B cell (primary cell): ENCODE data around the gene WASF2. TPM values are rescaled to one million over a fixed set of nuclear protein-coding genes. Genes with fewer than 3 reads are reported as not detected.
"Not testable (repeated sequence)": the region's sequence is repeated elsewhere in the genome, so short reads cannot be mapped to it uniquely, and the experiment has no call there.

ENCODE experiments used
- ATAC-seq: fragments of 200-7000 bp; cut with Tn5 transposase; one replicate; pipeline ENCODE4 v1.10.0; 2021; ENCODE audit warnings: low read depth, mild to moderate bottlenecking, moderate number of reproducible peaks, moderate library complexity
- CTCF ChIA-PET: fragments of 350-600 bp; sonication (Branson Sonifier 250); formaldehyde crosslinking; loops from one replicate; lab custom pipeline; 2021; ENCODE audit warnings: antibody characterized with exemption, inconsistent platforms; lab: Charles Lee
- POLR2A ChIA-PET: fragments of 350-600 bp; sonication (Branson Sonifier 250); formaldehyde crosslinking; loops from one replicate; lab custom pipeline; 2021; ENCODE audit warnings: antibody characterized with exemption; lab: Charles Lee
- DNase-seq: peaks from one replicate; pipeline ENCODE4 v3.0.0; 2013
- H2AFZ ChIP-seq: 2 replicates; pipeline ENCODE4 v1.6.1; 2012; ENCODE audit warnings: mild to moderate bottlenecking, low read depth, low read length; ENCODE audit not compliant: insufficient read depth, poor library complexity, severe bottlenecking
- H3K27ac ChIP-seq, 2 donors: 1 replicate in 1 of 2; 2 replicates in 1 of 2; pipeline ENCODE4 v1.5.1; 2012 to 2013; ENCODE audit warnings: low read length in 2 of 2, mild to moderate bottlenecking in 2 of 2, moderate library complexity in 1 of 2
- H3K27me3 ChIP-seq, 4 experiments: fragments of 200-600 bp in 1 of 4; sonication (generic) in 1 of 4; replicated peaks in 1 of 4; 1 replicate in 2 of 4; 2 replicates in 2 of 4; pipeline versions ENCODE4 v1.6.1 to v1.7.0; 2013 to 2016; ENCODE audit warnings: low read length in 3 of 4, mild to moderate bottlenecking in 2 of 4, mixed read lengths in 1 of 4, moderate library complexity in 1 of 4; ENCODE audit not compliant: insufficient read depth in 4 of 4, control insufficient read depth in 3 of 4; ENCODE audit errors: control extremely low read depth in 1 of 4
- H3K36me3 ChIP-seq, 2 experiments: replicated peaks in 1 of 2; 1 replicate in 1 of 2; 2 replicates in 1 of 2; pipeline versions ENCODE4 v1.6.1 to v1.7.1; 2013; ENCODE audit warnings: low read length in 1 of 2; ENCODE audit not compliant: insufficient read depth in 2 of 2, control insufficient read depth in 1 of 2; ENCODE audit errors: control extremely low read depth in 1 of 2, extremely low read depth in 1 of 2
- H3K4me1 ChIP-seq, 2 donors: fragments of 200-600 bp in 1 of 2; sonication (generic) in 1 of 2; 1 replicate in 1 of 2; 2 replicates in 1 of 2; pipeline versions ENCODE4 v1.5.1 to v1.6.1; 2013 to 2017; ENCODE audit warnings: low read length in 2 of 2; ENCODE audit not compliant: control insufficient read depth in 2 of 2, insufficient read depth in 2 of 2
- H3K4me2 ChIP-seq: replicated peaks from 2 replicates; pipeline ENCODE3; 2012; ENCODE audit warnings: mild to moderate bottlenecking, low read depth, low read length; ENCODE audit not compliant: poor library complexity, severe bottlenecking
- H3K4me3 ChIP-seq, 5 experiments: fragments of 200-600 bp in 1 of 5; sonication (generic) in 1 of 5; 1 replicate in 3 of 5; 2 replicates in 2 of 5; pipeline versions ENCODE4 v1.5.1 to v1.7.0; 2011 to 2016; ENCODE audit warnings: low read length in 4 of 5, mild to moderate bottlenecking in 4 of 5, low read depth in 2 of 5, control low read depth in 1 of 5, moderate library complexity in 1 of 5; ENCODE audit not compliant: insufficient read depth in 1 of 5; ENCODE audit errors: control extremely low read depth in 1 of 5, extremely low read depth in 1 of 5
- H3K79me2 ChIP-seq: fragments of 200-600 bp; sonication (generic); one replicate; pipeline ENCODE4 v1.6.0; 2016; ENCODE audit warnings: low read length; ENCODE audit not compliant: control insufficient read depth, insufficient read depth
- H3K9ac ChIP-seq: fragments of 200-600 bp; sonication (generic); 2 replicates; pipeline ENCODE4 v1.6.1; 2017; ENCODE audit warnings: mild to moderate bottlenecking, low read length, moderate library complexity
- H3K9me3 ChIP-seq, 3 donors: one replicate each; pipeline versions ENCODE4 v1.6.1 to v1.7.1; 2013; ENCODE audit warnings: low read length in 2 of 3; ENCODE audit not compliant: control insufficient read depth in 2 of 3, insufficient read depth in 1 of 3; ENCODE audit errors: control extremely low read depth in 1 of 3
- H4K20me1 ChIP-seq: 2 replicates; pipeline ENCODE4 v1.6.0; 2012; ENCODE audit warnings: mild to moderate bottlenecking, low read length; ENCODE audit not compliant: insufficient read depth, control insufficient read depth, poor library complexity, severe bottlenecking
- H3K27ac Mint-ChIP-seq: one replicate; pipeline ENCODE4 v1.8.0; 2021; ENCODE audit warnings: mixed read lengths
- H3K27me3 Mint-ChIP-seq: one replicate; pipeline ENCODE4 v1.8.0; 2021; ENCODE audit warnings: mixed read lengths
- H3K4me1 Mint-ChIP-seq: one replicate; pipeline ENCODE4 v1.8.0; 2021; ENCODE audit warnings: mixed read lengths
- H3K4me3 Mint-ChIP-seq: one replicate; pipeline ENCODE4 v1.8.0; 2021; ENCODE audit warnings: mixed read lengths
- H3K9me3 Mint-ChIP-seq: one replicate; pipeline ENCODE4 v1.8.0; 2022; ENCODE audit warnings: mixed read lengths; ENCODE audit not compliant: insufficient read depth
- CTCF ChIP-seq: fragments of 200-600 bp; IDR thresholded peaks from one replicate; pipeline ENCODE4 v1.8.0; 2022; ENCODE audit warnings: antibody characterized with exemption, mild to moderate bottlenecking
- EZH2 ChIP-seq: IDR thresholded peaks from 2 replicates; pipeline ENCODE4 v1.6.1; 2012; ENCODE audit warnings: borderline replicate concordance, low read depth, mild to moderate bottlenecking, moderate library complexity, low read length; ENCODE audit not compliant: insufficient read depth, poor library complexity, severe bottlenecking
- WGBS: methylation state at CpG from one replicate; pipeline ENCODE4 v1.1.5; 2013; ENCODE audit warnings: missing lambda C conversion rate; ENCODE audit not compliant: insufficient coverage; 5-methylcytosine and 5-hydroxymethylcytosine counted together
- intact Hi-C: fragments of 100-400 bp; cut with micrococcal nuclease; formaldehyde crosslinking; loops from one replicate; pipeline ENCODE4 v1.10.0; 2022
- polyA plus RNA-seq: library from polyadenylated mRNA; depleted of rRNA; stranded (reverse); fragments of >200 nt; gene quantifications from 2 replicates; pipeline ENCODE4 v1.2.3, GENCODE V29; 2012
- total RNA-seq, 2 donors: library from RNA; stranded (reverse); fragments of 120-200 nt in 1 of 2; gene quantifications; 1 replicate in 1 of 2; 2 replicates in 1 of 2; pipeline versions ENCODE4 v1.2.3 to v1.2.4, GENCODE V29; 2013 to 2022

The WASF2 gene
- total and polyA plus RNA-seq, 2 donors (not counting 1 experiment from before 2014, with no cell fraction given), result 67.4 to 169 TPM

- Mint-ChIP-seq H3K27me3 (no peaks in the 10 kb centered on the region), H3K4me1 (peaks cover 43% of the 10 kb centered on the region), H3K9me3 (no peaks in the 10 kb centered on the region), H3K4me3 (peak overlapping the region; percentile 0), H3K27ac (peak overlapping the region; percentile 50)
- H3K27ac ChIP-seq, result peak overlapping the region in 1 of 2 donors; percentile 51
- H2AFZ ChIP-seq, result no peak overlapping the region
- no peak overlapping the region for H3K4me3 ChIP-seq
- POLR2A ChIA-PET, result no interaction called here
- CTCF ChIA-PET, result interaction anchor here (0.7 to 2.3 kb wide), 13 partner anchors 9 to 268 kb away, joined by 3 to 5 read pairs (median 3); no protein-coding TSS in a partner anchor
- ATAC-seq, result no peak
- H3K4me1 ChIP-seq, result peaks cover 9 to 20% of the 10 kb centered on the region in 2 donors
- no peak overlapping the region for H3K9ac ChIP-seq
- H3K27me3 ChIP-seq, result no peaks in the 10 kb centered on the region
- intact Hi-C loops, result no loop called here
- H3K36me3 ChIP-seq, result peaks cover 3 to 22% of the 10 kb centered on the region in 2 experiments
- H3K79me2 ChIP-seq, result peaks cover 99% of the 10 kb centered on the region
- DNase-seq, result no peak
- H3K9me3 ChIP-seq, result no peaks in the 10 kb centered on the region
- TF ChIP-seq CTCF (no peak), EZH2 (no peak)
- H4K20me1 ChIP-seq, result peaks cover 82% of the 10 kb centered on the region
- H3K4me2 ChIP-seq, result no peak overlapping the region
- 77% methylated on average over 3 of the region's 4 CpGs for WGBS
Measured at GRCh38 chr1:27464926-27465647, 24.9 kb downstream of the WASF2 start.

DNA sequence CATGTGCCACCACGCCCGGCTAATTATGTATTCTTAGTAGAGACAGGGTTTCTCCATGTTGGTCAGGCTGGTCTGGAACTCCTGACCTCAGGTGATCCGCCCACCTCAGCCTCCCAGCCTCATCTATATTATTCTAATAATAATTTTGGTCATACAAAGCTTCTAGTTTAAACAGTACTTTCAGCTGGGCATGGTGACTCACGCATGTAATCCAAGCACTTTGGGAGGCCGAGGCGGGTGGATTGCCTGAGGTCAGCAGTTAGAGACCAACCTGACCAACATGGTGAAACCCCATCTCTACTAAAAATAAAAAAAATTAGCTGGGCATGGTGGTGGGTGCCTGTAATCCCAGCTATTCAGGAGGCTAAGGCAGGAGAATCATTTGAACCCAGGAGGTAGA is 26.1 kb downstream of the WASF2 start:
- no CpG with 5 or more reads among the region's 6 CpGs for WGBS
- not testable (repeated sequence) for DNase-seq

DNA sequence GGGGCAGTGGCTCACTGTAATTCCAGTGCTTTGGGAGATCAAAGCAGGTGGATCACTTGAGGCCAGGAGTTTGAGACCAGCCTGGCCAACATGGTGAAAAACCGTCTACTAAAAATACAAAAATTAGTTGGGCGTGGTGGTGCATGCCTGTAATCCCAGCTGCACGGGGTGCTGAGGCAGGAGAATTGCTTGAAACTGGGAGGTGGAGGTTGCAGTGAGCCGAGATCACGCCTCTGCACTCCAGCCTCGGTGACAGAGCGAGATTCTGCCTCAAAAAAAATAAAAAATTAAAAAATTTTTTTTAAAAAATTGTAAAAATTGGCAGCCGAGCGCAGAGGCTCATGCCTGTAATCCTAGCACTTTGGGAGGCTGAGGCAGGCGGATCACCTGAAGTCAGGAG is 31.4 kb downstream of the WASF2 start:
- Histone ChIP-seq H3K36me3 (peaks cover 0 to 18% of the 10 kb centered on the region in 2 experiments), H3K4me1 (peaks cover 20 to 23% of the 10 kb centered on the region in 2 donors), H3K79me2 (peaks cover 98% of the 10 kb centered on the region), H4K20me1 (peaks cover 51% of the 10 kb centered on the region)
- H3K9me3 Mint-ChIP-seq, H3K4me3 ChIP-seq, H3K27me3 Mint-ChIP-seq, H3K4me2 ChIP-seq, H3K9me3 ChIP-seq, H3K27me3 ChIP-seq, H3K9ac ChIP-seq, DNase-seq, ATAC-seq, H3K27ac Mint-ChIP-seq, POLR2A ChIA-PET, intact Hi-C loops, H3K27ac ChIP-seq, H2AFZ ChIP-seq, H3K4me3 Mint-ChIP-seq: not testable (repeated sequence)
- CTCF ChIA-PET, result interaction anchor here (1.3 to 1.5 kb wide), 3 partner anchors 8 to 162 kb away, joined by 3 to 4 read pairs (median 3); no protein-coding TSS in a partner anchor
- WGBS, result 93% methylated on average over 2 of the region's 10 CpGs
- H3K4me1 Mint-ChIP-seq, result peaks cover 36% of the 10 kb centered on the region

More for the DNA sequence above, 26.1 kb downstream of the WASF2 start:
- H3K4me1 ChIP-seq, result peaks cover 9 to 19% of the 10 kb centered on the region in 2 donors
- H3K9me3 ChIP-seq, intact Hi-C loops, H3K9ac ChIP-seq, H3K27ac Mint-ChIP-seq, H3K4me2 ChIP-seq, H3K4me3 ChIP-seq, H3K4me3 Mint-ChIP-seq, H2AFZ ChIP-seq, H3K27ac ChIP-seq, H3K9me3 Mint-ChIP-seq, ATAC-seq, H3K27me3 Mint-ChIP-seq, H3K27me3 ChIP-seq, POLR2A ChIA-PET: not testable (repeated sequence)
- peaks cover 3 to 16% of the 10 kb centered on the region in 2 experiments for H3K36me3 ChIP-seq
- H3K4me1 Mint-ChIP-seq, result peaks cover 35% of the 10 kb centered on the region
- H3K79me2 ChIP-seq, result peaks cover 99% of the 10 kb centered on the region
- CTCF ChIA-PET, result interaction anchor here (0.7 to 2.3 kb wide), 9 partner anchors 13 to 168 kb away, joined by 3 to 5 read pairs (median 3); no protein-coding TSS in a partner anchor
- peaks cover 72% of the 10 kb centered on the region for H4K20me1 ChIP-seq
